PC-3 (cell line): ENCODE results near the gene ZBTB7B. TPM values are rescaled to one million over a fixed set of nuclear protein-coding genes. Genes with fewer than 3 reads are reported as not detected.

Experiments used
- ATAC-seq: fragments of 200-7000 bp; cut with Tn5 transposase; 2 replicates; pipeline ENCODE4 v1.9.1; 2020; ENCODE audit warnings: mild to moderate bottlenecking, moderate library complexity
- Bru-seq: library from RNA; stranded (reverse); fragments of 400-500 nt; gene quantifications from one replicate; lab custom pipeline; 2021; lab: Mats Ljungman, UMichigan
- BruChase-seq, 2 experiments: library from RNA; stranded (reverse); fragments of 400-500 nt; gene quantifications; one replicate each; lab custom pipeline; 2021; lab: Mats Ljungman, UMichigan
- BruUV-seq: library from RNA; stranded (reverse); fragments of 400-500 nt; replicated peaks from 2 replicates; lab custom pipeline; 2021; lab: Mats Ljungman, UMichigan
- CTCF ChIA-PET: fragments of 300-600 bp; sonication (Branson Sonifier 250); formaldehyde crosslinking; loops from one replicate; lab custom pipeline; 2022; ENCODE audit warnings: antibody characterized with exemption; lab: Charles Lee
- POLR2A ChIA-PET: fragments of 300-600 bp; sonication (Branson Sonifier 250); formaldehyde crosslinking; loops from one replicate; lab custom pipeline; 2022; ENCODE audit warnings: antibody characterized with exemption; ENCODE audit not compliant: unreplicated experiment; lab: Charles Lee
- DNase-seq: peaks from one replicate; pipeline ENCODE4 v3.0.0-alpha.2; 2015
- H2AFZ ChIP-seq: fragments of 300-600 bp; sonication (generic); 2 replicates; pipeline ENCODE4 v1.6.0; 2016; ENCODE audit warnings: antibody characterized with exemption, low read length
- H3F3A ChIP-seq: fragments of 300-600 bp; sonication (generic); one replicate; pipeline ENCODE4 v1.6.0; 2017; ENCODE audit warnings: antibody characterized with exemption, low read length, control low read depth, mild to moderate bottlenecking; ENCODE audit not compliant: unreplicated experiment
- H3K27ac ChIP-seq: fragments of 300-600 bp; sonication (generic); 2 replicates; pipeline ENCODE4 v1.5.1; 2016; ENCODE audit warnings: mild to moderate bottlenecking, low read length
- H3K27me3 ChIP-seq: fragments of 300-600 bp; sonication (generic); 2 replicates; pipeline ENCODE4 v1.6.1; 2016; ENCODE audit warnings: low read length, mixed read lengths
- H3K36me3 ChIP-seq: fragments of 300-600 bp; sonication (generic); 2 replicates; pipeline ENCODE4 v1.6.1; 2016; ENCODE audit warnings: low read depth, mixed run types, low read length, mixed read lengths
- H3K4me1 ChIP-seq: fragments of 300-600 bp; sonication (generic); 2 replicates; pipeline ENCODE4 v1.5.1; 2016; ENCODE audit warnings: low read length; ENCODE audit not compliant: insufficient read depth
- H3K4me2 ChIP-seq: fragments of 300-600 bp; sonication (generic); 2 replicates; pipeline ENCODE4 v1.6.0; 2016; ENCODE audit warnings: low read length
- H3K4me3 ChIP-seq: fragments of 300-600 bp; sonication (generic); 2 replicates; pipeline ENCODE4 v1.5.1; 2016; ENCODE audit warnings: mild to moderate bottlenecking, low read length, mixed read lengths
- H3K79me2 ChIP-seq: fragments of 300-600 bp; sonication (generic); 2 replicates; pipeline ENCODE4 v1.6.1; 2017; ENCODE audit warnings: low read length, mixed read lengths
- H3K9ac ChIP-seq: fragments of 300-600 bp; sonication (generic); 2 replicates; pipeline ENCODE4 v1.6.0; 2016; ENCODE audit warnings: mild to moderate bottlenecking, low read length
- H3K9me2 ChIP-seq: fragments of 300-600 bp; sonication (generic); replicated peaks from 2 replicates; pipeline ENCODE4 v1.6.1; 2016; ENCODE audit warnings: mixed run types, low read length, mixed read lengths
- H3K9me3 ChIP-seq: fragments of 300-600 bp; sonication (generic); 2 replicates; pipeline ENCODE4 v1.6.1; 2016; ENCODE audit warnings: low read length, mixed read lengths
- H4K20me1 ChIP-seq: fragments of 300-600 bp; sonication (generic); 2 replicates; pipeline ENCODE4 v1.6.1; 2016; ENCODE audit warnings: low read length, mixed read lengths
- CTCF ChIP-seq: fragments of 300-600 bp; sonication (generic); conservative IDR thresholded peaks from 2 replicates; pipeline ENCODE4 v1.5.1; 2017; ENCODE audit warnings: antibody characterized with exemption, low read depth, mild to moderate bottlenecking, low read length
- EZH2 ChIP-seq: fragments of 300-600 bp; sonication (generic); IDR thresholded peaks from one replicate; pipeline ENCODE4 v1.6.1; 2017; ENCODE audit warnings: antibody characterized with exemption, mild to moderate bottlenecking, low read length; ENCODE audit not compliant: unreplicated experiment
- EZH2phosphoT487 ChIP-seq: fragments of 300-600 bp; sonication (generic); IDR thresholded peaks from 2 replicates; pipeline ENCODE4 v1.6.1; 2018; ENCODE audit warnings: mild to moderate bottlenecking, antibody characterized with exemption, low read length, borderline replicate concordance
- intact Hi-C: fragments of 100-400 bp; cut with micrococcal nuclease; formaldehyde crosslinking; loops from 2 replicates; pipeline ENCODE4 v1.9.0; 2023
- long read RNA-seq: library from polyadenylated mRNA; unstranded; transcript quantifications from one replicate; pipeline ENCODE4 v2.0.0, GENCODE V29; 2021; ENCODE audit not compliant: unreplicated experiment
- total RNA-seq: library from RNA; depleted of rRNA; stranded (reverse); fragments of >200 nt; gene quantifications from 2 replicates; pipeline ENCODE4 v1.2.3, GENCODE V29; 2014; rRNA removed

ZBTB7B gene
- total RNA-seq, result 39.7 and 59.1 TPM in 2 replicates
- percentile 90 among the genes with signal in this experiment for Bru-seq, nascent RNA
- percentile 85 among the genes with signal in this experiment for BruChase-seq, experiment 1, labeled RNA remaining after a 6-hour chase
- percentile 88 among the genes with signal in this experiment for BruChase-seq, experiment 2, labeled RNA remaining after a 2-hour chase
- long read RNA-seq, transcript ZBTB7B-201 (2 exons, 2,129 nt), result major isoform, 9 of 34 reads
- long read RNA-seq, partial matches to known transcripts, result 8 of 34 reads
- long read RNA-seq, other reads (novel, unspliced or antisense), result 9 of 34 reads

- Histone ChIP-seq H3K9me2 (no peaks in the 10 kb centered on the region), H3K9ac (peak within 1 kb of the TSS; percentile 74), H3K27ac (peak within 1 kb of the TSS; percentile 88), H3K4me2 (peak within 1 kb of the TSS; percentile 98), H3F3A (peaks cover 4% of the 10 kb centered on the region), H4K20me1 (0 out of 2 replicates have a peak, but pooled peaks cover 3% of the 10 kb centered on the region), H3K4me3 (peak within 1 kb of the TSS; percentile 83), H2AFZ (peak within 1 kb of the TSS; percentile 68), H3K79me2 (peaks cover 51% of the 10 kb centered on the region), H3K4me1 (peaks cover 57% of the 10 kb centered on the region), H3K27me3 (no peaks in the 10 kb centered on the region), H3K9me3 (no peaks in the 10 kb centered on the region), H3K36me3 (peaks cover 9% of the 10 kb centered on the region; the same call in 1 of the 2 replicates)
- DNase-seq (peak; percentile 30), ATAC-seq (peak; percentile 1)
- intact Hi-C loops, result loop anchor here (2.0 kb wide), 2 partner anchors 48 to 82 kb away; partner anchors contain the start of gene ADAM15
- POLR2A ChIA-PET, result interaction anchor here (0.5 to 0.6 kb wide), 4 partner anchors 17 to 956 kb away, joined by 3 to 8 read pairs (median 6); no protein-coding TSS in a partner anchor
- TF ChIP-seq CTCF (no peak), EZH2 (no peak), EZH2phosphoT487 (no peak)
- CTCF ChIA-PET, result interaction anchor here (0.6 to 4.1 kb wide), 5 partner anchors 15 to 127 kb away, joined by 5 to 16 read pairs (median 10); partner anchors contain the start of gene PYGO2
- BruUV-seq, result TSS peak; percentile 47
These were observed at the start of gene ZBTB7B for GRCh38 chr1:155002464-155003226. Gene ZBTB7B (plus strand): TSS chr1:155002802. CDS start chr1:155014661, 11,859 bp downstream.

- no peak overlapping the region for H3K4me2 ChIP-seq
- DNase-seq (no peak), ATAC-seq (no peak)
- no peak overlapping the region for H3K27ac ChIP-seq
- H3K4me3 ChIP-seq, result no peak overlapping the region
- H3K9me2 ChIP-seq, result no peaks in the 10 kb centered on the region
- no peak overlapping the region for H3K9ac ChIP-seq
- no peak overlapping the region for H2AFZ ChIP-seq
- no peaks in the 10 kb centered on the region for H3K79me2 ChIP-seq
- 0 out of 2 replicates have a peak, but pooled peaks cover 2% of the 10 kb centered on the region for H3K36me3 ChIP-seq
- no peaks in the 10 kb centered on the region for H3F3A ChIP-seq
- BruUV-seq, result no TSS peak
- ChIA-PET CTCF (no interaction called here), POLR2A (no interaction called here)
- TF ChIP-seq EZH2phosphoT487, result no peak
- no peak for TF ChIP-seq EZH2
- no peak for TF ChIP-seq CTCF
- no peaks in the 10 kb centered on the region for H3K27me3 ChIP-seq
- H3K4me1 ChIP-seq, result peaks cover 13% of the 10 kb centered on the region
- H3K9me3 ChIP-seq, result no peaks in the 10 kb centered on the region
- intact Hi-C loops, result no loop called here
- no peaks in the 10 kb centered on the region for H4K20me1 ChIP-seq
These were observed 49.0 kb upstream of the ZBTB7B start for GRCh38 chr1:154953611-154954038.
